PFSK-1 (cell line): ENCODE measurements around the gene LPCAT1.

Experiments used
- FOXP2 ChIP-seq: optimal IDR thresholded peaks from 2 replicates; pipeline ENCODE3; 2011; ENCODE audit warnings: borderline replicate concordance, control low read depth, inconsistent platforms; ENCODE audit not compliant: insufficient read depth; ENCODE audit errors: extremely low read length, extremely low read depth
- POLR2AphosphoS5 ChIP-seq: IDR thresholded peaks from 2 replicates; pipeline ENCODE4 v1.6.1; 2012; ENCODE audit warnings: low read depth, mild to moderate bottlenecking, control low read depth, low read length, moderate library complexity
- SIN3A ChIP-seq: IDR thresholded peaks from 2 replicates; pipeline ENCODE4 v1.6.1; 2012; ENCODE audit warnings: mild to moderate bottlenecking, low read length, moderate library complexity, borderline replicate concordance; ENCODE audit not compliant: insufficient read depth
- TAF1 ChIP-seq: IDR thresholded peaks from 2 replicates; pipeline ENCODE4 v1.6.1; 2012; ENCODE audit warnings: low read length, control low read depth, borderline replicate concordance; ENCODE audit not compliant: insufficient read depth
- TF ChIP-seq, protein P1 (sequence below), 2 experiments: IDR thresholded peaks; 2 replicates each; pipeline versions ENCODE4 v1.6.1 to v1.8.0; 2011 to 2012; ENCODE audit warnings: low read depth in 2 of 2, low read length in 2 of 2, control low read depth in 1 of 2, inconsistent platforms in 1 of 2, mild to moderate bottlenecking in 1 of 2, moderate library complexity in 1 of 2; ENCODE audit not compliant: insufficient read depth in 1 of 2

Gene LPCAT1

DNA sequence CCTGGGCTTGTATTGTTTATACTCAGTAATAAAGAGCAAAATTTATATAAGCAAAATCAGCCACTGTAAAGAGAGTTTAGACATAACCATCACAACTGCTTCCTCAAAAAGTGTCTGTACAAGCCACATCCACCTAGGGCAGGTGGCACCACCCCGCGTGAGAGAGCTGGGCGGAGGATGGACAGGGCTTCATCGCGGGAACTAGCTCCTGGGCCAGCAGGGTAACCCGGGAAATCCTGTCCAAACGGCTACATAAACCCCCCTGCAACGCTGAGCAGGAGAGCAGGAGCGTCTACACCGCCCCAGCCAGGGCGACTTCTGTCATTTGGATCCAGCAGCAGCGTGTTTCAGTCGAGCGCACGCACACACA, 79.8 kb downstream of the LPCAT1 start:
- TF ChIP-seq POLR2AphosphoS5: no peak
- TF ChIP-seq, protein P1, sequence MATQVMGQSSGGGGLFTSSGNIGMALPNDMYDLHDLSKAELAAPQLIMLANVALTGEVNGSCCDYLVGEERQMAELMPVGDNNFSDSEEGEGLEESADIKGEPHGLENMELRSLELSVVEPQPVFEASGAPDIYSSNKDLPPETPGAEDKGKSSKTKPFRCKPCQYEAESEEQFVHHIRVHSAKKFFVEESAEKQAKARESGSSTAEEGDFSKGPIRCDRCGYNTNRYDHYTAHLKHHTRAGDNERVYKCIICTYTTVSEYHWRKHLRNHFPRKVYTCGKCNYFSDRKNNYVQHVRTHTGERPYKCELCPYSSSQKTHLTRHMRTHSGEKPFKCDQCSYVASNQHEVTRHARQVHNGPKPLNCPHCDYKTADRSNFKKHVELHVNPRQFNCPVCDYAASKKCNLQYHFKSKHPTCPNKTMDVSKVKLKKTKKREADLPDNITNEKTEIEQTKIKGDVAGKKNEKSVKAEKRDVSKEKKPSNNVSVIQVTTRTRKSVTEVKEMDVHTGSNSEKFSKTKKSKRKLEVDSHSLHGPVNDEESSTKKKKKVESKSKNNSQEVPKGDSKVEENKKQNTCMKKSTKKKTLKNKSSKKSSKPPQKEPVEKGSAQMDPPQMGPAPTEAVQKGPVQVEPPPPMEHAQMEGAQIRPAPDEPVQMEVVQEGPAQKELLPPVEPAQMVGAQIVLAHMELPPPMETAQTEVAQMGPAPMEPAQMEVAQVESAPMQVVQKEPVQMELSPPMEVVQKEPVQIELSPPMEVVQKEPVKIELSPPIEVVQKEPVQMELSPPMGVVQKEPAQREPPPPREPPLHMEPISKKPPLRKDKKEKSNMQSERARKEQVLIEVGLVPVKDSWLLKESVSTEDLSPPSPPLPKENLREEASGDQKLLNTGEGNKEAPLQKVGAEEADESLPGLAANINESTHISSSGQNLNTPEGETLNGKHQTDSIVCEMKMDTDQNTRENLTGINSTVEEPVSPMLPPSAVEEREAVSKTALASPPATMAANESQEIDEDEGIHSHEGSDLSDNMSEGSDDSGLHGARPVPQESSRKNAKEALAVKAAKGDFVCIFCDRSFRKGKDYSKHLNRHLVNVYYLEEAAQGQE (IDR thresholded peaks at IDR 0.05; ENCODE audit: insufficient read depth in 1 of 2, low read depth in 2 of 2, low read length in 2 of 2): no peak
- TF ChIP-seq TAF1: no peak
- no peak for TF ChIP-seq FOXP2
- no peak for TF ChIP-seq SIN3A

DNA sequence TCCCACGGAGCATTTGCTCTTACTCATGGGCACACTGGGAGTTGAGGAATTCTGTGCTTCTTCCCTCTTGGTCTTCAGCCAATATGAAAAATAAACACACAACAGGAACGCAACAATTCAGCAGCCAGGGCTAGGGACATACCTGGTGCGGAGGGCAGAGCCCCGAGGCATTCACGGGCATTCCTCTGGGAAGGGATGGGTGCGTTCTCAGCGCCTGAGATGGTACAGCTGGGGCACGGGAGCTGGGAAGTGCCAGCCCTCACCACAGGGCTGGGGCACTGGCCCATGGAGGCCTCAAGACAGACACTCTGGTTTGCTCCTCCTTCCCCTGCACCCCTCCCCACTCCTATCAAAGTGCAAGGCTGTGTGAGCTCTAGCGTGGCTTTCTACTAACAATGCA, 80.6 kb downstream of the LPCAT1 start:
- TF ChIP-seq FOXP2 (no peak), POLR2AphosphoS5 (no peak), SIN3A (no peak), TAF1 (no peak)
- TF ChIP-seq, protein P1 (IDR thresholded peaks at IDR 0.05; ENCODE audit: insufficient read depth in 1 of 2, low read depth in 2 of 2, low read length in 2 of 2): no peak

DNA sequence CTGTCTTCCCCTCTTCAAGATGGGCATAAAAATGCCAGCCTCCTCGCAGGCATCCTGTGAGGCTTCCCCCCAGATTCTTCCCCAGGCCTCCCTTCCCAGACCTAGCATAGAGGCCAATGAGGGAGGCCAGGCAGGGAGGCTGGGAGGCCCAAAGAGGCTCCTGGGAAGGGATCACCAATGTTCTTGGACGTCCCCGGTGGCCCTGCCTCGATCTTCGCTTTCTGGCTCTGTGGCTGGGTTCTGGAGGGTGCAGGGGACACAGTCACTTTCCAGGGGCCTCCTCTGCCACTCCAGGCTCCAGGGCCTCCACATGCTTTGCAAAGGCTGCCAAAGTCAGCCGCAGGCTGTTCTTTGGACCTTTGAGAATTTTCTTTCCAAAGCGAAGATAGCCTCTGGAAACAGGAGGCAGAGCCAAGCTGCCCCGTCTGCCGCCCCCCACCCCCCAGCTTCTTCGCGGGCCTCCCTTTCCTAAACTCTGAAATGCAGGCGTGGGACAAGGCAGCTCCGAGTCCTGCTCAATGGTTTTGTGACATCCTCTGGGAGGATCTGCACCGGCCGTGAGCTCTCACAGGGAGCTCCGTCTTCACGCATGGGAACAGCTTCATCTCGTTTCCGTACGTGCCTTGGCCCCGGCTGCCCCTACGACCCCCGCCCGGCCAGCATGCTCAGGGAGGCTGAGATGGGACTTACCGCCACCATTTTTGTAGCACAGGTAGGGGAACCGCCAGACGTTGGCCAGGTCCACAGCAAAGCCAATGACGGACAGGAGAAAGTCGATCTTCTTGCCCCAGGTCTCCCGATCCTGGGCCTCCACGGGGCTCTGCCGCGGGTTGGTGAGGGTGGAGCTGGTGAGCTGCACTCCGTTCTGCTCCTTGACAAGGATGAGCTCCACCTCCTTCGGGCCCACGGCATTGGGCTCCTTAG, 81.3 kb downstream of the LPCAT1 start:
- TF ChIP-seq POLR2AphosphoS5 (no peak), FOXP2 (no peak), SIN3A (no peak), TAF1 (no peak)
- TF ChIP-seq, protein P1 (IDR thresholded peaks at IDR 0.05; ENCODE audit: insufficient read depth in 1 of 2, low read depth in 2 of 2, low read length in 2 of 2): no peak

DNA sequence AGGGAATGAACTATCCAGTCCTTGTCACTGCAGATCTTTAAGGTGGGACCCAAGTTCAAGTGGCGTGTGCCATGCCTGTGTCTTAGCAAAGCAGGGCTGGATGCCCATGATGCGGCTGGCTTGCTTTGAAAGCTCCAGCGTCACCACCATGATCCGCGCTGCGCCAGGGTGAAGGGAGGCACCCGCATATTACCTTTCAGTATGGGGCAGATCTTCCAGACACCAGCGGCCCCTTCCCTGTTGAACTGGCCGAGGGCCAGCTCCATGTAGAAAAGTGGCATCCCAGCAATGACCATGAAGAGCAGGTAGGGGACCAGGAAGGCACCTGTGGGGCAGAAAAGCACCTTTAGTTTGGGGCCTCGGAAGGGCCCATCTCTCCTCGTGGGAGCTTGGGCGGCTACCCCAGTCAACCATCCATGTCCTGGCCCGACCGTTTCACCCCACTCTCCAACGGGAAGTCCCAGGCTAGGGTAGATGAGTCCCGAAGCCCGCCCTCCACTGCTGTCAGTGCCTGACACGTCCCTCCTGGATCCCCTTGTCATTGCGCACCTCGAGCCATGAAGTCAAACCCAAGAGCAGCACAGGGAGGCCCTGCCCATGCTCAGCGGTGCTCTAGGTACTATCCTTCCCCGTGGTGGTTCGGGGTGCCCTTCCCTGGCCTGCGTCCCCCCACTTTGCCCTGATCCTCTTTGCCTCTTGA, 82.4 kb downstream of the LPCAT1 start:
- no peak for TF ChIP-seq SIN3A
- TF ChIP-seq FOXP2: no peak
- TF ChIP-seq, protein P1 (IDR thresholded peaks at IDR 0.05; ENCODE audit: insufficient read depth in 1 of 2, low read depth in 2 of 2, low read length in 2 of 2): no peak

DNA sequence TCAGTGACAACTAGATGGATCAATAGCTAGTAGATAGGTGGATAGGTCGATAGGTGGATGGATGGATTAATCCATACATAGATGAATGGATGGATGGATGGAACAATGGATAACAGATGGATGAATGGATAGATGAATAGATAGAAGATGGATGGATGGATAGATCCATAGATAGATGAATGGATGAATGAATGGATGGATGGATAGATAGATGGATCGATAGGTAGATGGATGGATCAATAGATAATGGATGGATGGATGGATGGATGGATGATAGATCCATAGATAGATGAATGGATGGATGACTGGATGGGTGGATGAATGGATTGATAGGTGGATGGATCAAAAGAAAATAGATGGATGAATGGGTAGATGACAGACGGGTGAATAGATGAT, 83.7 kb downstream of the LPCAT1 start:
- no peak for TF ChIP-seq SIN3A
